Smooth muscle cell (in vitro differentiated cells): ENCODE data around the gene GNG2. TPM values are rescaled to one million over a fixed set of nuclear protein-coding genes. Genes with fewer than 3 reads are reported as not detected.

Experiments
- DNase-seq: peaks from one replicate; lab custom pipeline; 2025; ENCODE audit not compliant: unreplicated experiment; lab: John Stamatoyannopoulos, UW
- H2AFZ ChIP-seq: fragments of 200-600 bp; sonication (generic); 2 replicates; pipeline ENCODE4 v1.6.0; 2016; ENCODE audit warnings: antibody characterized with exemption, low read depth, mild to moderate bottlenecking
- H3F3A ChIP-seq: fragments of 200-600 bp; sonication (generic); 2 replicates; pipeline ENCODE4 v1.6.0; 2017; ENCODE audit warnings: antibody characterized with exemption, low read depth
- H3K27ac ChIP-seq: fragments of 200-600 bp; sonication (generic); 2 replicates; pipeline ENCODE4 v1.5.1; 2016; ENCODE audit warnings: low read depth, mild to moderate bottlenecking
- H3K27me3 ChIP-seq: fragments of 200-600 bp; sonication (generic); 2 replicates; pipeline ENCODE4 v1.6.1; 2016; ENCODE audit warnings: low read depth, mild to moderate bottlenecking
- H3K36me3 ChIP-seq: fragments of 200-600 bp; sonication (generic); 2 replicates; pipeline ENCODE4 v1.5.1; 2016; ENCODE audit warnings: low read depth
- H3K4me1 ChIP-seq: fragments of 200-600 bp; sonication (generic); 2 replicates; pipeline ENCODE4 v1.5.1; 2016; ENCODE audit warnings: low read depth
- H3K4me2 ChIP-seq: fragments of 200-600 bp; sonication (generic); 2 replicates; pipeline ENCODE4 v1.6.0; 2016; ENCODE audit warnings: mild to moderate bottlenecking
- H3K4me3 ChIP-seq: fragments of 200-600 bp; sonication (generic); 2 replicates; pipeline ENCODE4 v1.5.1; 2016; ENCODE audit warnings: mild to moderate bottlenecking
- H3K79me2 ChIP-seq: fragments of 200-600 bp; sonication (generic); 2 replicates; pipeline ENCODE4 v1.6.0; 2016; ENCODE audit warnings: low read depth, mild to moderate bottlenecking
- H3K9ac ChIP-seq: fragments of 200-600 bp; sonication (generic); 2 replicates; pipeline ENCODE4 v1.6.0; 2016; ENCODE audit warnings: low read depth
- H3K9me3 ChIP-seq: fragments of 200-600 bp; sonication (generic); replicated peaks from 2 replicates; pipeline ENCODE4 v1.5.1; 2016; ENCODE audit warnings: low read depth
- H4K20me1 ChIP-seq: fragments of 200-600 bp; sonication (generic); 2 replicates; pipeline ENCODE4 v1.6.0; 2016; ENCODE audit warnings: low read depth
- CTCF ChIP-seq: fragments of 200-600 bp; sonication (generic); IDR thresholded peaks from 2 replicates; pipeline ENCODE4 v1.5.1; 2017; ENCODE audit warnings: borderline replicate concordance, mild to moderate bottlenecking, antibody characterized with exemption; ENCODE audit not compliant: insufficient read depth, poor library complexity, severe bottlenecking
- WGBS: methylation state at CpG from one replicate; pipeline ENCODE4 v1.1.7; 2016; ENCODE audit warnings: low lambda C conversion rate; 5-methylcytosine and 5-hydroxymethylcytosine counted together
- polyA plus RNA-seq: library from polyadenylated mRNA; unstranded; fragments of >200 nt; fragmentation: Nextera tagmentation; extraction: Ambion mirVana; gene quantifications from 2 replicates; pipeline ENCODE4 v1.2.1, GENCODE V29; 2016
- total RNA-seq: library from RNA; depleted of rRNA; stranded (reverse); fragments of >200 nt; gene quantifications from 2 replicates; pipeline ENCODE4 v1.2.3, GENCODE V29; 2014

GNG2 gene
- total and polyA plus RNA-seq, 2 experiments from 2014 or later, result 83.6 to 128 TPM

GRCh38 chr14:51846631-51847488 lies 13.6 kb upstream of the GNG2 start:
- Histone ChIP-seq H4K20me1 (no peaks in the 10 kb centered on the region), H3K79me2 (no peaks in the 10 kb centered on the region), H2AFZ (peak overlapping the region; percentile 56), H3K4me1 (peaks cover 16% of the 10 kb centered on the region), H3K4me3 (no peak overlapping the region), H3K27me3 (no peaks in the 10 kb centered on the region), H3K27ac (no peak overlapping the region), H3K9ac (no peak overlapping the region), H3K4me2 (peak overlapping the region; percentile 32), H3K9me3 (no peaks in the 10 kb centered on the region), H3F3A (no peaks in the 10 kb centered on the region), H3K36me3 (no peaks in the 10 kb centered on the region)
- DNase-seq, result no peak
- 34% methylated on average over 16 of the region's 16 CpGs for WGBS
- TF ChIP-seq CTCF, result no peak

- Histone ChIP-seq H3F3A (no peaks in the 10 kb centered on the region), H3K79me2 (no peaks in the 10 kb centered on the region), H3K4me2 (no peak overlapping the region), H3K4me3 (no peak overlapping the region), H3K4me1 (peaks cover 16% of the 10 kb centered on the region), H3K9me3 (no peaks in the 10 kb centered on the region), H4K20me1 (no peaks in the 10 kb centered on the region), H3K27me3 (no peaks in the 10 kb centered on the region), H3K36me3 (no peaks in the 10 kb centered on the region), H3K27ac (no peak overlapping the region), H2AFZ (peak overlapping the region; percentile 56), H3K9ac (no peak overlapping the region)
- WGBS, result 91% methylated on average over 4 of the region's 4 CpGs
- no peak for TF ChIP-seq CTCF
- DNase-seq, result no peak
Observed at GRCh38 chr14:51847489-51847796, 13.0 kb upstream of the GNG2 start.

GRCh38 chr14:51848120-51848519 lies 12.3 kb upstream of the GNG2 start:
- no peaks in the 10 kb centered on the region for H3K27me3 ChIP-seq
- WGBS, result 94% methylated on average over 4 of the region's 4 CpGs
- H3K4me2 ChIP-seq, result no peak overlapping the region
- H3K4me3 ChIP-seq, result no peak overlapping the region
- TF ChIP-seq CTCF, result no peak
- no peak for DNase-seq
- H3F3A ChIP-seq, result no peaks in the 10 kb centered on the region
- no peaks in the 10 kb centered on the region for H3K9me3 ChIP-seq
- no peak overlapping the region for H3K9ac ChIP-seq
- H3K4me1 ChIP-seq, result peaks cover 16% of the 10 kb centered on the region
- H4K20me1 ChIP-seq, result no peaks in the 10 kb centered on the region
- H3K79me2 ChIP-seq, result no peaks in the 10 kb centered on the region
- no peak overlapping the region for H2AFZ ChIP-seq
- no peak overlapping the region for H3K27ac ChIP-seq
- no peaks in the 10 kb centered on the region for H3K36me3 ChIP-seq

GRCh38 chr14:51849097-51849496 lies 11.3 kb upstream of the GNG2 start:
- no peak overlapping the region for H2AFZ ChIP-seq
- DNase-seq, result no peak

More at GRCh38 chr14:51849097-51849496, 11.3 kb upstream of the GNG2 start:
- no peak for TF ChIP-seq CTCF
- H3K79me2 ChIP-seq, result no peaks in the 10 kb centered on the region
- 91% methylated on average over 2 of the region's 2 CpGs for WGBS
- H3K27ac ChIP-seq, result no peak overlapping the region
- no peaks in the 10 kb centered on the region for H3K36me3 ChIP-seq
- no peaks in the 10 kb centered on the region for H4K20me1 ChIP-seq
- H3K4me3 ChIP-seq, result no peak overlapping the region
- no peak overlapping the region for H3K9ac ChIP-seq
- no peaks in the 10 kb centered on the region for H3K27me3 ChIP-seq
- no peaks in the 10 kb centered on the region for H3K9me3 ChIP-seq
- H3K4me2 ChIP-seq, result no peak overlapping the region
- H3F3A ChIP-seq, result no peaks in the 10 kb centered on the region
- peaks cover 16% of the 10 kb centered on the region for H3K4me1 ChIP-seq
